Measurements from ENCODE around the gene VWF. TPM values are rescaled to one million over a fixed set of nuclear protein-coding genes. Genes with fewer than 3 reads are reported as not detected.

VWF gene
- total and polyA plus RNA-seq, 2 experiments from 2014 or later: 0.42 to 0.56 TPM

DNA sequence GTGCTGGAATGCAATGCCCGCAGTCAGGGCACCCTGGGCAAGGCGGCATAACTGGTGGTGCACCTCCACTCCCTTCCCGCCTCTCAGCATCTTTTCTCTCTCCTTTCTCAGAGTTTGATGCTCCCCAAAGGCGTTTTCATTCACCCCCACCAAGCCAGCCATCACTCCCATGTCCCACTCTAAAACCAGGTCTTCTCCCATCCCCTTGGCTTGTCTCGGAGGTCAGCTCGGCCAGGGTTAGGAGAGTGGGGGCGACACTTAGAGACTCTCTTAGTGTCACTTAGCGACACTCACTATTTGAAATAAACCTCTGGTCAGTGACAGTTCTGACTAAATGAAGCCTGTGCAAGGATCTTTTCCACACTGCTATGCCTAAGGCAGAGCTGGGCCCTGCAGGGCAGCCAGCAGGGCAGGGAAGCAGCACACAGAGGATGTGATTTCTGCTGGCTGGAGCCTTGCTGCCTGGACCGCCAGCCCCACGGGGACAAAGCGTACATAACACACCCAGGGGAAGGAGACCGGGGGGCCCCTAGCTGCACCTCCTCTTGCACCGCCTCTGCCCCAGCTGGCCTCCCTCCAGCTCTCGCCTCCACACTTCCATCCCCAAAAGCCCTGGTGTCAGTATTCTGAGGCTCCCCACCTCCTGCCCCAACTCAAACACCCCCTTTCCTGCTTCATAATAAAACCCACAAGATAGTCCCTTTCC is 64.5 kb downstream of the VWF start:
- peaks cover 13% of the 10 kb centered on the region for H3F3A ChIP-seq (replicated peaks; ENCODE audit: low read depth)
- no peaks in the 10 kb centered on the region for H3K79me2 ChIP-seq (replicated peaks; ENCODE audit: insufficient read depth)
- TF ChIP-seq, protein P1, sequence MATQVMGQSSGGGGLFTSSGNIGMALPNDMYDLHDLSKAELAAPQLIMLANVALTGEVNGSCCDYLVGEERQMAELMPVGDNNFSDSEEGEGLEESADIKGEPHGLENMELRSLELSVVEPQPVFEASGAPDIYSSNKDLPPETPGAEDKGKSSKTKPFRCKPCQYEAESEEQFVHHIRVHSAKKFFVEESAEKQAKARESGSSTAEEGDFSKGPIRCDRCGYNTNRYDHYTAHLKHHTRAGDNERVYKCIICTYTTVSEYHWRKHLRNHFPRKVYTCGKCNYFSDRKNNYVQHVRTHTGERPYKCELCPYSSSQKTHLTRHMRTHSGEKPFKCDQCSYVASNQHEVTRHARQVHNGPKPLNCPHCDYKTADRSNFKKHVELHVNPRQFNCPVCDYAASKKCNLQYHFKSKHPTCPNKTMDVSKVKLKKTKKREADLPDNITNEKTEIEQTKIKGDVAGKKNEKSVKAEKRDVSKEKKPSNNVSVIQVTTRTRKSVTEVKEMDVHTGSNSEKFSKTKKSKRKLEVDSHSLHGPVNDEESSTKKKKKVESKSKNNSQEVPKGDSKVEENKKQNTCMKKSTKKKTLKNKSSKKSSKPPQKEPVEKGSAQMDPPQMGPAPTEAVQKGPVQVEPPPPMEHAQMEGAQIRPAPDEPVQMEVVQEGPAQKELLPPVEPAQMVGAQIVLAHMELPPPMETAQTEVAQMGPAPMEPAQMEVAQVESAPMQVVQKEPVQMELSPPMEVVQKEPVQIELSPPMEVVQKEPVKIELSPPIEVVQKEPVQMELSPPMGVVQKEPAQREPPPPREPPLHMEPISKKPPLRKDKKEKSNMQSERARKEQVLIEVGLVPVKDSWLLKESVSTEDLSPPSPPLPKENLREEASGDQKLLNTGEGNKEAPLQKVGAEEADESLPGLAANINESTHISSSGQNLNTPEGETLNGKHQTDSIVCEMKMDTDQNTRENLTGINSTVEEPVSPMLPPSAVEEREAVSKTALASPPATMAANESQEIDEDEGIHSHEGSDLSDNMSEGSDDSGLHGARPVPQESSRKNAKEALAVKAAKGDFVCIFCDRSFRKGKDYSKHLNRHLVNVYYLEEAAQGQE (IDR thresholded peaks at IDR 0.05; ENCODE audit: unreplicated experiment): no peak
- TF ChIP-seq JUNB (IDR thresholded peaks at IDR 0.05; ENCODE audit: unreplicated experiment) (no peak), ZNF331 (CRISPR knock-in tag; IDR thresholded peaks at IDR 0.05; ENCODE audit: low read depth) (no peak), NANOG (IDR thresholded peaks at IDR 0.05; ENCODE audit: borderline replicate concordance) (no peak)
- TF ChIP-seq, protein P2, sequence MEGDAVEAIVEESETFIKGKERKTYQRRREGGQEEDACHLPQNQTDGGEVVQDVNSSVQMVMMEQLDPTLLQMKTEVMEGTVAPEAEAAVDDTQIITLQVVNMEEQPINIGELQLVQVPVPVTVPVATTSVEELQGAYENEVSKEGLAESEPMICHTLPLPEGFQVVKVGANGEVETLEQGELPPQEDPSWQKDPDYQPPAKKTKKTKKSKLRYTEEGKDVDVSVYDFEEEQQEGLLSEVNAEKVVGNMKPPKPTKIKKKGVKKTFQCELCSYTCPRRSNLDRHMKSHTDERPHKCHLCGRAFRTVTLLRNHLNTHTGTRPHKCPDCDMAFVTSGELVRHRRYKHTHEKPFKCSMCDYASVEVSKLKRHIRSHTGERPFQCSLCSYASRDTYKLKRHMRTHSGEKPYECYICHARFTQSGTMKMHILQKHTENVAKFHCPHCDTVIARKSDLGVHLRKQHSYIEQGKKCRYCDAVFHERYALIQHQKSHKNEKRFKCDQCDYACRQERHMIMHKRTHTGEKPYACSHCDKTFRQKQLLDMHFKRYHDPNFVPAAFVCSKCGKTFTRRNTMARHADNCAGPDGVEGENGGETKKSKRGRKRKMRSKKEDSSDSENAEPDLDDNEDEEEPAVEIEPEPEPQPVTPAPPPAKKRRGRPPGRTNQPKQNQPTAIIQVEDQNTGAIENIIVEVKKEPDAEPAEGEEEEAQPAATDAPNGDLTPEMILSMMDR (conservative IDR thresholded peaks at IDR 0.05; ENCODE audit: low read depth in 2 of 2): no peak
- Mint-ChIP-seq H3K4me3 (no peak overlapping the region), H3K27me3 (ENCODE audit: insufficient read depth, low read depth, poor library complexity) (peaks cover 7% of the 10 kb centered on the region), H3K4me1 (peaks cover 37% of the 10 kb centered on the region), H3K9me3 (no peaks in the 10 kb centered on the region), H3K36me3 (ENCODE audit: low read depth) (no peaks in the 10 kb centered on the region), H3K27ac (no peak overlapping the region)
- peaks cover 12% of the 10 kb centered on the region for H3K27me3 ChIP-seq (ENCODE audit: insufficient read depth)
- H4K20me1 ChIP-seq (replicated peaks; ENCODE audit: insufficient read depth): no peaks in the 10 kb centered on the region
- ATAC-seq (no peak), DNase-seq (ENCODE audit: low spot score) (no peak)
- no peaks in the 10 kb centered on the region for H3K36me3 ChIP-seq (ENCODE audit: insufficient read depth)
- H3K4me3 ChIP-seq: no peak overlapping the region
- no peak overlapping the region for H3K4me2 ChIP-seq
- no peak overlapping the region for H3K27ac ChIP-seq (ENCODE audit: low read depth)
- no peaks in the 10 kb centered on the region for H3K9me2 ChIP-seq (ENCODE audit: insufficient read depth)
- no peak overlapping the region for H2AFZ ChIP-seq
- peaks cover 18% of the 10 kb centered on the region for H3K4me1 ChIP-seq (ENCODE audit: insufficient read depth)

DNA sequence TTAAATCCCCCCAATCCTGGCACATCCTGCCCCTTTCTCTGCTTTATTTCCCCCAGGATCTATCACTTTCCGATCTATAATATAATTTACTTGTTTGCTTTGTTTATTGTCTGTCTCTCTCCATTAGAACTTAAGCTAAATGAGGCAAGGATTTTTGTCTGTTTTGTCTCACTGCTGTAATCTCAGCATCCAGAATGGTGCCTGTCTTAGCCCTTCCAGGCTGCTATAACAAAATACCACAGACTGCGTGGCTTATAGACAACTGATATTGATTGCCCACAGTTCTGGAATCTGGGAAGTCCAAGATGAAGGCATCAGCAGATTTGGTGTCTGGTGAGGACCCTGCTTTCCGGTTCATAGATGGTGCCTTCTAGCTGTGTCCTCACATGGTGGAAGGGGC is 65.2 kb downstream of the VWF start:
- Histone ChIP-seq H4K20me1 (replicated peaks; ENCODE audit: insufficient read depth) (no peaks in the 10 kb centered on the region), H3K79me2 (replicated peaks; ENCODE audit: insufficient read depth) (no peaks in the 10 kb centered on the region), H3F3A (replicated peaks; ENCODE audit: low read depth) (peaks cover 13% of the 10 kb centered on the region), H3K36me3 (ENCODE audit: insufficient read depth) (no peaks in the 10 kb centered on the region), H3K4me1 (ENCODE audit: insufficient read depth) (peaks cover 18% of the 10 kb centered on the region), H3K27ac (ENCODE audit: low read depth) (no peak overlapping the region), H3K9me2 (ENCODE audit: insufficient read depth) (no peaks in the 10 kb centered on the region), H3K4me3 (no peak overlapping the region), H3K4me2 (0 out of 2 replicates have a peak overlapping the region, but pooled peaks have one; percentile 79), H3K27me3 (ENCODE audit: insufficient read depth) (peaks cover 12% of the 10 kb centered on the region), H2AFZ (no peak overlapping the region)
- ATAC-seq (no peak), DNase-seq (ENCODE audit: low spot score) (no peak)
- no peak overlapping the region for H3K27ac Mint-ChIP-seq
- no peaks in the 10 kb centered on the region for H3K9me3 Mint-ChIP-seq
- H3K4me1 Mint-ChIP-seq: peaks cover 36% of the 10 kb centered on the region
- H3K36me3 Mint-ChIP-seq (ENCODE audit: low read depth): no peaks in the 10 kb centered on the region
- H3K27me3 Mint-ChIP-seq (ENCODE audit: insufficient read depth, low read depth, poor library complexity): peaks cover 7% of the 10 kb centered on the region
- no peak overlapping the region for H3K4me3 Mint-ChIP-seq
- TF ChIP-seq POLR2AphosphoS5 (IDR thresholded peaks at IDR 0.05; ENCODE audit: low read depth) (no peak), CREB1 (CRISPR knock-in tag; IDR thresholded peaks at IDR 0.05; ENCODE audit: low read depth) (no peak), STAT1 (IDR thresholded peaks at IDR 0.05; ENCODE audit: unreplicated experiment) (no peak)
- TF ChIP-seq, protein P1 (IDR thresholded peaks at IDR 0.05; ENCODE audit: unreplicated experiment): no peak
- TF ChIP-seq, protein P3, sequence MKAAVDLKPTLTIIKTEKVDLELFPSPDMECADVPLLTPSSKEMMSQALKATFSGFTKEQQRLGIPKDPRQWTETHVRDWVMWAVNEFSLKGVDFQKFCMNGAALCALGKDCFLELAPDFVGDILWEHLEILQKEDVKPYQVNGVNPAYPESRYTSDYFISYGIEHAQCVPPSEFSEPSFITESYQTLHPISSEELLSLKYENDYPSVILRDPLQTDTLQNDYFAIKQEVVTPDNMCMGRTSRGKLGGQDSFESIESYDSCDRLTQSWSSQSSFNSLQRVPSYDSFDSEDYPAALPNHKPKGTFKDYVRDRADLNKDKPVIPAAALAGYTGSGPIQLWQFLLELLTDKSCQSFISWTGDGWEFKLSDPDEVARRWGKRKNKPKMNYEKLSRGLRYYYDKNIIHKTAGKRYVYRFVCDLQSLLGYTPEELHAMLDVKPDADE (IDR thresholded peaks at IDR 0.05): no peak
